ENCODE data around the gene KCNIP3.

- TF ChIP-seq CTCF (conservative IDR thresholded peaks at IDR 0.05) (no peak), EZH2 (IDR thresholded peaks at IDR 0.05; ENCODE audit: low read depth) (no peak)
These were observed 27.9 kb downstream of the KCNIP3 start for GRCh38 chr2:95325026-95325425.
